ENCODE data around the gene ZSCAN5A.

DNA sequence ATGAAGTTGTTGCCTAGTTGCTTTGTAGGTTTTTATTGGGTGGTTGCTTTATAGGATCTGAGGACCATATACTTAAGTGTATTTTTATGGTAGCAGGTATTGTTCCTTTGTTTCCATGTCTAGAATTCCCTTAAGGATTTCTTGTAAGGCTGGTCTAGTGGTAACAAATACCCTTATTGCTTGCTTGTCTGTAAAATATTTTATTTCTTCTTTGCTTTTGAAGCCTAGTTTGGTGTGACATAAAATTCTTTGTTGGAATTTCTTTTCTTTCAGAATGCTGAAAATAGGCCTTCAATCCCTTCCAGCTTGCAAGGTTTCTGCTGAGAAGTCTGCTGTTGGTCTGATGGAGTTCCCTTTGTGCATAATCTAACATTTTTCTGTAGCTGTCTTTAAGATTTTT, 18.1 kb upstream of the ZSCAN5A start:
- no peak for TF ChIP-seq CTCF (IDR thresholded peaks at IDR 0.05)
- TF ChIP-seq EP300 (IDR thresholded peaks at IDR 0.05): no peak
